Measurements from ENCODE around the gene SLC28A2. TPM values are rescaled to one million over a fixed set of nuclear protein-coding genes. Genes with fewer than 3 reads are reported as not detected.
"Not testable (repeated sequence)": the region's sequence is repeated elsewhere in the genome, so short reads cannot be mapped to it uniquely, and the experiment has no call there.

Gene SLC28A2
- total RNA-seq, 1 donor from 2014 or later, result not detected

GRCh38 chr15:45259796-45260195 is 7.8 kb downstream of the SLC28A2 start:
- intact Hi-C loops (cut with micrococcal nuclease), result no loop called here

- intact Hi-C loops (cut with micrococcal nuclease), result no loop called here
Observed at GRCh38 chr15:45262906-45263461, 10.9 kb downstream of the SLC28A2 start.

DNA sequence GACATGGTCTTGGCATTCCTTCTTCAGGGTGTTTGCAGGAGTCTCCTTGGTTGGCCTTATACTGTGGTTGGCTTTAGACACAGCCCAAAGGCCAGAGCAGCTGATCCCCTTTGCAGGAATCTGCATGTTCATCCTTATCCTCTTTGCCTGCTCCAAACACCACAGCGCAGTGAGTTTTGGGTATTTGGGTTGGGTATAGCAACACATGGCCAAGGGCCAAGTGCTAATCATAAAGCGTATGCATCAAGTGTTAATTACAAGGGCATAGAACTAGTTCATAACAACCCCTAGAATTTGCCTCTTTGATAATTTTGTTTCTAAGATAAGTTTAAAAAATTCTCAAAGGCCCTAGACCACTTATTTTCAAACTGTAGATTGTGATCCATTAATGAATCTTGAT is 11.8 kb downstream of the SLC28A2 start:
- intact Hi-C loops (cut with micrococcal nuclease), result no loop called here

DNA sequence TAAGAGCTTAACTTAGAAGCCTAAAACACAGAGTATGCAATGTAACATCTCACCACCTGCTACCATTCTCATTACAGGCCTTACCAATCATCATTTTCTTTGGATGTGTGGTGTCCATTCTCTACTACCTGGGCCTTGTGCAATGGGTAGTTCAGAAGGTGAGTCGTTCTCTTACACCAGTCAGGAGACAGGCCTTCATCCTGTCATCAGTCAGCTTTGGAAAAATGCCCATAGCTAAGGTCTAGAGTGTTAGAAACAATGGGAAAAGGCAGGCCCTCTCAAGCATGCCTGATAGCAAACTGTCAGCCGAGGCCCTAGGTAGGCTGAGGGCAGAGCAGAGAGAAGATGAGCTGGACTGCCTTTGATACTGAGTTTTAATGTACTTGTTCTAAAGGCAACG is 13.5 kb downstream of the SLC28A2 start:
- intact Hi-C loops (cut with micrococcal nuclease), result no loop called here

DNA sequence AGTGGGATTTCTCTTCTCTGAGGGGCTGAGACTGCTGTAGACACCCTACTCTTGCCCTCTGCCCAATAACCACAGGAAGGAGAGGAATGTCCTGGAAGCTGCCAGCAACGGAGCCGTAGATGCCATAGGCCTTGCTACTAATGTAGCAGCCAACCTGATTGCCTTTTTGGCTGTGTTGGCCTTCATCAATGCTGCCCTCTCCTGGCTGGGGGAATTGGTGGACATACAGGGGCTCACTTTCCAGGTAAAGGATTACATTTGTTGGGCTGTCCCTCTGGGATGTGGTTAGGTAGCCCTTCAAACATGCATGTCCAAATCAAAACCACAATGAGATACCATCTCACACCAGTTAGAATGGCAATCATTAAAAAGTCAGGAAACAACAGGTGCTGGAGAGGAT is 16.1 kb downstream of the SLC28A2 start:
- intact Hi-C loops (cut with micrococcal nuclease), result no loop called here

DNA sequence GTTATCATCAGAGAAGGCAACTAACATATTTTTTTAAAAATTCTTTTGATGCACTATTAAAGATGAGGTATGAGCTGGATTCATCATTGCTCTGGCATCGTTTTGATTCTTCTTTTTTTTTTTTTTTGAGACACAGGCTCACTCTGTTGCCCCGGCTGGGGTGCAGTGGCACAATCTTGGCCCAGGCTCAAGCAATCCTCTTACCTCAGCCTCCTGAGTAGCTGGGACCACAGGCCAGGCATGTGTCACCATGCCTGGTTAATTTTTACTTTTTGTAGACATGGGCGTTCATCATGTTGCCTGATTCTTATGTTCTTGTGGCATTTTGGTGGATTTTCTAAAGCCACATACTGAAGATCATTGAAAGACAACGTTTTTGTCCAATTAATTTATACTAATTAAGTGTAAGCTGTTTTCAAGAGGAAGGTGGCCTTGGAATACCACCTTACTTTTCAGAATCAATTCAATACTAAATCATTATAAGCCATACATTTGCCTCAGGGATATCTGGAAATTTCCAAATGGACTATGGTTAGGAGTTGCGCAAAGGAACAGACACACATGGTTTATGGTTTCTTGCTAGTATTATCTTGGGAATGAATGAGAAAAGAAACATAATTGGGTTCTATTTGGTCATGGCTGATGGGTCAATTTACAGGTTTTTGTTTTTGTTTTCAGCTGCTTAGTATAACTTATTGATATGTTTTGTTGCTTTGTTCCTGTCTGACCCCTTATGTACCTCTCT is 22.8 kb downstream of the SLC28A2 start:
- intact Hi-C loops (cut with micrococcal nuclease), result no loop called here

GRCh38 chr15:45276831-45277230 is 24.8 kb downstream of the SLC28A2 start:
- intact Hi-C loops (cut with micrococcal nuclease), result no loop called here

- intact Hi-C loops (cut with micrococcal nuclease), result loop anchor here (1.0 kb wide), 5 partner anchors 74 to 178 kb away; a partner anchor contains a TSS
Observed at GRCh38 chr15:45279024-45279698, 27.1 kb downstream of the SLC28A2 start.

DNA sequence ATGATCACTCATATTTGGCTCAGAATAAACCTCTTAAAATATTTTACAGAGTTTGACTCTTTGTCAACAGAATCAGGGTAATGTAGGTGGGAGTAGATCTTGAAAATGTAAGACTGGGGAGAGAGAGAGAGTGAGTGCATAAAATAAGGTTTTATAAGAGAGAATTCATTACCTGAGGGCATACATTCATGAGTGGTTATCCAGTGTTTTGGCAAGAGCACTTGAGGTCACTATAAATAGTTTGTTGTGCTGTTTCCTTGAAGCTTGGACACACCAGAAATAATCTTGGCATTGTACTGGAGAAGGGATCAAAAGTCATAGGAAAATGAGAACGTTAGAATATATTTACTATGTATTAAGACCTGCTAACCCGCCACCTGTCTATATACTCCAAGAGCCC is 33.4 kb downstream of the SLC28A2 start:
- intact Hi-C loops (cut with micrococcal nuclease), result no loop called here

DNA sequence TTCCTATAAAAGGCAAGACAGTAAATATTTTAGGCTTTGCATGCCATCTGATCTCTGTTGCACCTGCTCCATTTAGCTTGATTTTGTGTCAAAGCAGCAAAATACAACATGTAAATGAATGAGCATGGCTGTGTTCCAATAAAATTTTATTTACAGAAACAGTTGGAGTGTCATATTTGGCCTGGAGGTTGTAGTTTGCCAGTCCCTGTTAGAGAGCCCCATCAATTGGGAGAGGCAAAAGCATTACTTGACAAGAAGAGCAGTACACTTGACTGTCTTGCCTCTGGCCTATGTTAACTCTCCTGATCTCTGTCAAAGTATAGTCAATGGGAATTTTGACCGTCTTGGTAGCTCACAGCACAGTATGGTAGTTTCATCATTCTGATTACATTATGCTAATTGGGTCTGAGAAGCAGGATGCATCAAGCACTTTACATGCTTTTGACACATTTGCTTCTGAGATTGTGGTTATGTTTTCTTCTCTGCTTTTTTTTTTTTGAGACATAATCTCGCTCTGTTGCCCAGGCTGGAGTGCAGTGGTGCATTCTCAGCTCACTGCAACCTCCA is 35.4 kb downstream of the SLC28A2 start:
- intact Hi-C loops (cut with micrococcal nuclease), result no loop called here

GRCh38 chr15:45288947-45289346 is 36.9 kb downstream of the SLC28A2 start:
- intact Hi-C loops (cut with micrococcal nuclease), result no loop called here

- intact Hi-C loops (cut with micrococcal nuclease), result no loop called here
Observed at GRCh38 chr15:45291822-45292582, 40.0 kb downstream of the SLC28A2 start.

DNA sequence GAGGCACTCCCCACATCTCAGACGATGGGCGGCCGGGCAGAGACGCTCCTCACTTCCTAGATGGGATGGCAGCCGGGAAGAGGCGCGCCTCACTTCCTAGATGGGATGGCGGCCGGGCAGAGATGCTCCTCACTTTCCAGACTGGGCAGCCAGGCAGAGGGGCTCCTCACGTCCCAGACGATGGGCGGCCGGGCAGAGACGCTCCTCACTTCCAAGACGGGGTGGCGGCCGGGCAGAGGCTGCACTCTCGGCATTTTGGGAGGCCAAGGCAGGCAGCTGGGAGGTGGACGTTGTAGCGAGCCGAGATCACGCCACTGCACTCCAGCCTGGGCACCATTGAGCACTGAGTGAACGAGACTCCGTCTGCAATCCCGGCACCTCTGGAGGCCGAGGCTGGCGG is 41.3 kb downstream of the SLC28A2 start:
- intact Hi-C loops (cut with micrococcal nuclease), result not testable (repeated sequence)

DNA sequence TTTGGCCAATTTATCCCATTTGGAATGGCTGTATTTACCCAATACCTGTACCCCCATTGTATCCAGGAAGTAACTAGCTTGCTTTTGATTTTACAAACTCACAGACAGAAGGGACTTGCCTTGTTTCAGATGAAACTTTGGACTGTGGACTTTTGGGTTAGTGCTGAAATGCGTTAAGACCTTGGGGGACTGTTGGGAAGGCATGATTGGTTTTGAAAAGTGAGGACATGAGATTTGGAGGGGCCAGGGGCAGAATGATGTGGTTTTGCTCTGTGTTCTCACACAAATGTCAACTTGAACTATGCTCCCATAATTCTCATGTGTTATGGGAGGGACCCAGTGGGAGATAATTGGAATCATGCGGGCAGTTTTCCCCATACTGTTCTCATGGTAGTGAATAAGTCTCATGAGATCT is 46.9 kb downstream of the SLC28A2 start:
- intact Hi-C loops (cut with micrococcal nuclease), result not testable (repeated sequence)

DNA sequence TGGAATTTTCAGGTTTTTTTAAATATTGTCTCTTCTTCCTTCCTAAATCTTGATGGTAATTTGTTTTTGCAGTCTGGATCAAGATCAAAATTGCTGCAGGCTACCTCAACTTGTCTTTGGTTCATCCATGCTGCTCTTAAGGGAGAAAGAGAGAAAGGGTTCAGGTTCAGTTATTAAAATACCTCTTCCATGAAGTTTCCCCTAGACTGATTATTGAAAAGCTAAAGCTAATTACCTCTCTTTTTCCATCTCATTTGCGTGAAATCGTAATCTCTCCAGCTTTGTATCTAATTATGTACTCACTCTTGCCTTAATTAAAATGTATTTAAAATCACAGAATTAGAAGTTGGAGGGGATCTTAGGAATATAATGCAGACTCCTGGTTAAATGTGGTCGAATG is 52.7 kb downstream of the SLC28A2 start:
- intact Hi-C loops (cut with micrococcal nuclease), result no loop called here

DNA sequence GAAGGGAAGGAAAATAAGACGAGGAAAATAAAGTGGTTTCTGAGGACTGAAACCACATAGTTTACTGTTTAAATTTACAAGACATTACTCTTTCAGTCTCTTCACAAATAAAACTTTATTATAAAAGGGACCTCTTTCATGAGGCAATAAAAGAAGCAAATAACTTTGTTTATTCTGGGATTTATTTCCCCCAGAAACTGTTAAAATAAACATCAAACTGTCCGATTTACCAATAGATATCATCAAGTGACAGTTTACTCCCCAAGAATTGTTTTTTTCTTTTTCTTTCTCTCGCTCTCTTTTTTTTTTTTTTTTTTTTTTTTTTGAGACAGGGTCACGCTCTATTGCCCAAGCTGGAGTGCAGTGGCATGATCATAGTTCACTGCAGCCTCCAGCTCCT is 54.1 kb downstream of the SLC28A2 start:
- intact Hi-C loops (cut with micrococcal nuclease), result no loop called here

DNA sequence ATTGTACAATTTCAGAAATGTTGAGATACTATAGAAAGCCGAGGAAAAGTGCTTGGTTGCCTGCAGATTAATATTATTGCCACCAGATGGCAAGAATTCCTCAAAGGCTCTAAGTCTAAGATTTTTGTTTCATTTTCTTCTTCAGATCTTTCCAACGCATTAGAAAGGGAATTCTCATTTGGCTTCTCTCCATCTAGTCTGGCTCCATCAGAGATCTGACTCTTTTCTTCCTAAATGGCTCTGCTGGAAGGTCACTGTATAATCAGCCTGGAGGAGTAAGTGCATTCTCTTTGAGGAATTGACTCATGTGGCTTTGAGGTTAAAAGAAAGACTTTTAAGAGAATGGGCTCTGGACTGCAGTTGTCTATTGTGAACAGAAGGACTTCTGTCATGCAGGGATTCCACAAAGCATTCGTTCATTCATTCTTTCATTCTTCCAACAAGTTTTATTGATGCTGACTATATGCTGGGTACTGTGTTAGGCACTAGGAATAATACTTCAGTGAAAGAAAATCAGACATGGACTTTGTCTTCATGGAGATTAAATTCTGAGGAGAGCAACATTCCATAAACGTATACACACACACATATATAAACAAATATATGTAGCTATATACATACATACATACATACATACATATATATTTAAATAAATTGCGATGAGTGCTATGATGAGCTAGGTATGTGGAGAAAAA is 55.3 kb downstream of the SLC28A2 start:
- intact Hi-C loops (cut with micrococcal nuclease), result loop anchor here (1.0 kb wide), 1 partner anchor 91 kb away; no protein-coding TSS in a partner anchor

- intact Hi-C loops (cut with micrococcal nuclease), result not testable (repeated sequence)
Observed at GRCh38 chr15:45314117-45314516, 62.1 kb downstream of the SLC28A2 start.

GRCh38 chr15:45314960-45315359 is 62.9 kb downstream of the SLC28A2 start:
- intact Hi-C loops (cut with micrococcal nuclease), result no loop called here

DNA sequence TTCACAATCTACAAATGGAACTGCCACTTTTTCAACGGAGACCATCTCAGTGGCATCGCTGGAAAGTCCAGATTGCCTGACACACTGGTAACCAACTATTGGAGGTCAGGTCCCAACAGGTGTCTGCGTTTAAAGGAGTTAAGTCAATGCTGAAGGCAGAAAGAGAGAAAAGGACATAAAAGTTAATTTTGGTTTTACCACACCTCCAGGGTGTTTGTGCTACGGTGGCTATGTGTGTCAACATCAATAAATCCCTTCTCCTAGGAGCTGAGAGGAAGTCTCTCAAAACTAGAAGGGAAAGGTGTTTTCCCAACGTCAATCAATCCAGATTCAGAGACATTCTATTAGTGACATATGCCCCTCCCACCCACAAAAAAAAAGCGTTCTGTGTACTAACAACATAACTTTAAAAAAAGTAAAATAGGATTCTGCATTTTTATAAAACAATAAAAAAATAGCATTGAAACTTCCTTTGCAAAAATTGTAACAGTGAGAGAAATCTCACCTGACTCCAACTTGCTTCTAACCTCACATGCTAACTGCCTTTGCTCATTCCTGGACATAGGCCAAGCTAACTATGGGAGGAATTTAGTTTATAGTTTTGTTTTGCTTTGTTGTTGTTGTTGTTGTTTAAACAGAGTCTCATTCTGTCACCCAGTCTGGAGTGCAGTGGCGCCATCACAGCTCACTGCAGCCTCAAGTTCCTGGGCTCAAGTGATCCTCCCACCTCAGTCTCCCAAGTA is 67.6 kb downstream of the SLC28A2 start:
- intact Hi-C loops (cut with micrococcal nuclease), result no loop called here

Data from T-helper 2 cell treated with Interferon-gamma antibody and Interleukin-4, amounts not matched to agents 100 ng/mL and 5 ng/mL, for 36 hours (primary cell).